ENCODE results near the gene RFK. TPM values are rescaled to one million over a fixed set of nuclear protein-coding genes. Genes with fewer than 3 reads are reported as not detected.

Gene RFK
- total and polyA plus RNA-seq, 10 donors: 5.4 to 21.4 (median 14.1) TPM

DNA sequence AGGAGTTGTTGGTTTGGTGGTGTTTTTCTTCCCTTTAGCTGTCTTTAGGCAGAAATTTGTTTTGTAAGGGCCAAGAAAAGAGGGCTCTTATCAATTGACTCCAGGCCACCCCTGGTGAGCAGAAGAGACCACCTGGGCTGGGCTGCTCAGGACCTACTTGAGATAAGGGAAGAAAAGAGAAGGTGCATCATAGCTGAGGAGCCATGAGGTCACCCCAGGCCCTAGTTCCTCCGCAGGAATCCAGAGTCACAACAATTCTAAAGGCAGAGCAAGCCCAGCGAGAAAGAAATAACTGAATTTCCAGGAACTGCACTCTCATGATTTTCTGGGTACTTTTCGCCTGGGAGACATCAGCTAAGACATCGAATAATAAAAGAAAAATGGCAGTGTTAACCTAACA is 34.9 kb downstream of the RFK start:
- TF ChIP-seq CTCF (IDR thresholded peaks at IDR 0.05 in 8 of 11, conservative IDR thresholded peaks at IDR 0.05 in 3 of 11) (no peak), POLR2AphosphoS5 (IDR thresholded peaks at IDR 0.05) (no peak), POLR2A (IDR thresholded peaks at IDR 0.05) (no peak)
- H3K4me3 ChIP-seq: no peak overlapping the region
- H3K27me3 ChIP-seq (replicated peaks in 1 of 7): no peaks in the 10 kb centered on the region
- WGBS, 5 donors: 75 to 89% (median 84%) methylated on average over 4 of the region's 4 CpGs
- peaks cover 0 to 4% (median 0%) of the 10 kb centered on the region in 6 donors for H3K4me1 ChIP-seq
- no peak for DNase-seq
- peak overlapping the region in 1 of 8 donors; percentile 3 for H3K27ac ChIP-seq
- intact Hi-C loops (cut with DNase I; ENCODE audit: low total_unique reads): no loop called here
- H3K36me3 ChIP-seq: no peaks in the 10 kb centered on the region
- no peaks in the 10 kb centered on the region for H3K9me3 ChIP-seq

GRCh38 chr9:76358628-76359280 is 35.5 kb downstream of the RFK start:
- 81 to 91% (median 87%) methylated on average over 10 of the region's 10 CpGs for WGBS, 5 donors
- H3K27ac ChIP-seq: peak overlapping the region in 1 of 8 donors; percentile 3
- intact Hi-C loops (cut with DNase I; ENCODE audit: low total_unique reads): no loop called here
- no peak overlapping the region for H3K4me3 ChIP-seq
- DNase-seq: no peak
- H3K9me3 ChIP-seq: no peaks in the 10 kb centered on the region
- H3K36me3 ChIP-seq: no peaks in the 10 kb centered on the region
- TF ChIP-seq POLR2AphosphoS5 (IDR thresholded peaks at IDR 0.05): no peak
- TF ChIP-seq CTCF (IDR thresholded peaks at IDR 0.05 in 8 of 11, conservative IDR thresholded peaks at IDR 0.05 in 3 of 11): no peak
- TF ChIP-seq POLR2A (IDR thresholded peaks at IDR 0.05): no peak
- no peaks in the 10 kb centered on the region for H3K27me3 ChIP-seq (replicated peaks in 1 of 7)
- peaks cover 0 to 4% (median 0%) of the 10 kb centered on the region in 6 donors for H3K4me1 ChIP-seq

DNA sequence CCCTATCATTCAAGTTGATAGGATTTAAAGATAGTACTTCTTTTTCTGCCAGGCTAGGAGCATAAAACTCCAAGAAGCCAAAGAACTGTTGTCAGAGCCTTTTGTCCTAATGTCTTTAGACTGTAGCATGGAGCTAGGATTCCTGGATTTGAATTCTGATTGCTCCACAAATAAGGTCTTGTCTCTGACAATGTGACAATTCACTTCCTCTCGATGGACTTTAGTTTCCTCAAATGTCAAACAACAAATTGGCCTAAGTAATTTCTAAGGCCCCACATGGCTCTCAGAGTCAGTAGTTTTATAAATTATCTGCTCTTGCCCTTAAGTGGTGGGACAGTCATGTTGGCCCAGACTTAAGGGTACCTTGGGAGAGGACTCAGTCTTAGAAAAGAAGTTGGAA is 36.7 kb downstream of the RFK start:
- no peaks in the 10 kb centered on the region for H3K36me3 ChIP-seq
- intact Hi-C loops (cut with DNase I; ENCODE audit: low total_unique reads): no loop called here
- no peak overlapping the region for H3K4me3 ChIP-seq
- no peak overlapping the region for H3K27ac ChIP-seq
- no peaks in the 10 kb centered on the region for H3K9me3 ChIP-seq
- DNase-seq: no peak
- TF ChIP-seq POLR2AphosphoS5 (IDR thresholded peaks at IDR 0.05) (no peak), CTCF (IDR thresholded peaks at IDR 0.05 in 8 of 11, conservative IDR thresholded peaks at IDR 0.05 in 3 of 11) (no peak), POLR2A (IDR thresholded peaks at IDR 0.05) (no peak)
- 36 to 74% (median 45%) methylated on average over 1 of the region's 1 CpG for WGBS, 5 donors
- H3K27me3 ChIP-seq (replicated peaks in 1 of 7): no peaks in the 10 kb centered on the region
- H3K4me1 ChIP-seq: peaks cover 0 to 4% (median 0%) of the 10 kb centered on the region in 6 donors

DNA sequence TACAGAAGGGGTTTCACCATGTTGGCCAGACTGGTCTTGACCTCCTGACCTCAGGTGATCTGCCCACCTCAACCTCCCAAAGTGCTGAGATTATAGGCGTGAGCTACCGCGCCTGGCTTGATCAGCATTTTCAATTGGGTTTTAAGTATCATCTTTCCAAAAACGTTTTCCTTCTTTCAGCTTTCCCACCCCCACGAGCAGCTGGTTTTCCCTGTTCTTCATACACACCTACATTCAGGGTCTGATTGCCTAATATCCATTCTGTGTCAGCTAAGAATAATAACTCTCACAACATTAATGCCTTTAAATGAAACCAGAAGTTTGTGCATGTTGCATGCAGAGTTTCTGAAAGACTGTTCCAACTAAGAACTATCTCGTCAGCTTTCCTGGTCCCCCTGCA is 38.3 kb downstream of the RFK start:
- H3K4me1 ChIP-seq: peaks cover 0 to 4% (median 0%) of the 10 kb centered on the region in 6 donors
- no peak for DNase-seq
- no peaks in the 10 kb centered on the region for H3K36me3 ChIP-seq
- no peak overlapping the region for H3K27ac ChIP-seq
- 72 to 89% (median 82%) methylated on average over 6 of the region's 6 CpGs for WGBS, 5 donors
- no peaks in the 10 kb centered on the region for H3K9me3 ChIP-seq
- H3K27me3 ChIP-seq (replicated peaks in 1 of 7): no peaks in the 10 kb centered on the region
- intact Hi-C loops (cut with DNase I; ENCODE audit: low total_unique reads): no loop called here
- no peak overlapping the region for H3K4me3 ChIP-seq
- no peak for TF ChIP-seq POLR2A (IDR thresholded peaks at IDR 0.05)
- TF ChIP-seq CTCF (IDR thresholded peaks at IDR 0.05 in 8 of 11, conservative IDR thresholded peaks at IDR 0.05 in 3 of 11): no peak
- no peak for TF ChIP-seq POLR2AphosphoS5 (IDR thresholded peaks at IDR 0.05)

Data from spleen (tissue), 11 donors.